IPS-18a (cell line): ENCODE results near the gene ABCC9.

ENCODE experiments used
- H3K27ac ChIP-seq: one replicate; pipeline ENCODE4 v1.5.1; 2013; ENCODE audit warnings: low read length
- H3K27me3 ChIP-seq: one replicate; pipeline ENCODE4 v1.6.1; 2013; ENCODE audit warnings: mild to moderate bottlenecking, low read length; ENCODE audit not compliant: control insufficient read depth, insufficient read depth
- H3K36me3 ChIP-seq: one replicate; pipeline ENCODE4 v1.6.1; 2013; ENCODE audit warnings: low read depth, low read length; ENCODE audit not compliant: control insufficient read depth
- H3K4me1 ChIP-seq: one replicate; pipeline ENCODE4 v1.6.1; 2013; ENCODE audit warnings: low read depth, low read length; ENCODE audit not compliant: control insufficient read depth
- H3K4me3 ChIP-seq: one replicate; pipeline ENCODE4 v1.5.1; 2013; ENCODE audit warnings: low read length
- H3K9ac ChIP-seq: one replicate; pipeline ENCODE4 v1.6.1; 2013; ENCODE audit warnings: mild to moderate bottlenecking, low read length, moderate library complexity
- H3K9me3 ChIP-seq: one replicate; pipeline ENCODE4 v1.6.1; 2013; ENCODE audit warnings: low read depth, low read length; ENCODE audit not compliant: control insufficient read depth

Gene ABCC9

GRCh38 chr12:21940549-21941505, at the start of gene ABCC9:
Gene ABCC9, minus strand, starts transcription at chr12:21941426. Its CDS starts 4,752 bp downstream, at chr12:21936674.
- H3K27me3 ChIP-seq = peaks cover 43% of the 10 kb centered on the region
- H3K9me3 ChIP-seq = no peaks in the 10 kb centered on the region
- H3K4me1 ChIP-seq = no peaks in the 10 kb centered on the region
- no peak within 1 kb of the TSS for H3K27ac ChIP-seq
- no peaks in the 10 kb centered on the region for H3K36me3 ChIP-seq
- H3K9ac ChIP-seq = no peak within 1 kb of the TSS
- H3K4me3 ChIP-seq = peak within 1 kb of the TSS; percentile 60

GRCh38 chr12:21989819-21990412, 48.7 kb upstream of the ABCC9 start:
- H3K4me3 ChIP-seq = no peak overlapping the region
- H3K27ac ChIP-seq = no peak overlapping the region
- H3K4me1 ChIP-seq = peaks cover 6% of the 10 kb centered on the region
- H3K9ac ChIP-seq = no peak overlapping the region
- H3K9me3 ChIP-seq = no peaks in the 10 kb centered on the region
- no peaks in the 10 kb centered on the region for H3K27me3 ChIP-seq
- H3K36me3 ChIP-seq = no peaks in the 10 kb centered on the region

- H3K27me3 ChIP-seq = no peaks in the 10 kb centered on the region
- no peak overlapping the region for H3K4me3 ChIP-seq
- no peaks in the 10 kb centered on the region for H3K9me3 ChIP-seq
- no peak overlapping the region for H3K9ac ChIP-seq
- H3K27ac ChIP-seq = no peak overlapping the region
- H3K4me1 ChIP-seq = peaks cover 6% of the 10 kb centered on the region
- no peaks in the 10 kb centered on the region for H3K36me3 ChIP-seq
These were observed 47.4 kb upstream of the ABCC9 start for GRCh38 chr12:21988619-21989018.

GRCh38 chr12:21987755-21988154, 46.5 kb upstream of the ABCC9 start:
- Histone ChIP-seq H3K27ac (no peak overlapping the region), H3K27me3 (no peaks in the 10 kb centered on the region), H3K4me3 (no peak overlapping the region), H3K36me3 (no peaks in the 10 kb centered on the region), H3K4me1 (peaks cover 4% of the 10 kb centered on the region), H3K9ac (no peak overlapping the region), H3K9me3 (no peaks in the 10 kb centered on the region)

GRCh38 chr12:21985155-21985554, 43.9 kb upstream of the ABCC9 start:
- Histone ChIP-seq H3K27ac (no peak overlapping the region), H3K36me3 (no peaks in the 10 kb centered on the region), H3K4me1 (no peaks in the 10 kb centered on the region), H3K4me3 (no peak overlapping the region), H3K9ac (no peak overlapping the region), H3K9me3 (no peaks in the 10 kb centered on the region), H3K27me3 (no peaks in the 10 kb centered on the region)

- no peaks in the 10 kb centered on the region for H3K27me3 ChIP-seq
- H3K27ac ChIP-seq = no peak overlapping the region
- no peaks in the 10 kb centered on the region for H3K9me3 ChIP-seq
- no peak overlapping the region for H3K4me3 ChIP-seq
- H3K4me1 ChIP-seq = no peaks in the 10 kb centered on the region
- no peak overlapping the region for H3K9ac ChIP-seq
- H3K36me3 ChIP-seq = no peaks in the 10 kb centered on the region
These were observed 43.1 kb upstream of the ABCC9 start for GRCh38 chr12:21984375-21984774.

- H3K4me1 ChIP-seq = no peaks in the 10 kb centered on the region
- no peak overlapping the region for H3K27ac ChIP-seq
- H3K9ac ChIP-seq = no peak overlapping the region
- H3K36me3 ChIP-seq = no peaks in the 10 kb centered on the region
- H3K9me3 ChIP-seq = no peaks in the 10 kb centered on the region
- H3K4me3 ChIP-seq = no peak overlapping the region
- H3K27me3 ChIP-seq = no peaks in the 10 kb centered on the region
These were observed 41.9 kb upstream of the ABCC9 start for GRCh38 chr12:21983095-21983494.

- Histone ChIP-seq H3K4me1 (no peaks in the 10 kb centered on the region), H3K9ac (no peak overlapping the region), H3K27me3 (no peaks in the 10 kb centered on the region)
These were observed 39.3 kb upstream of the ABCC9 start for GRCh38 chr12:21980544-21980943.

GRCh38 chr12:21975293-21975692, 34.1 kb upstream of the ABCC9 start:
- Histone ChIP-seq H3K27ac (no peak overlapping the region), H3K9me3 (no peaks in the 10 kb centered on the region), H3K4me1 (peaks cover 8% of the 10 kb centered on the region), H3K36me3 (no peaks in the 10 kb centered on the region), H3K4me3 (no peak overlapping the region), H3K9ac (no peak overlapping the region), H3K27me3 (no peaks in the 10 kb centered on the region)

More at GRCh38 chr12:21980544-21980943, 39.3 kb upstream of the ABCC9 start:
- Histone ChIP-seq H3K36me3 (no peaks in the 10 kb centered on the region), H3K27ac (no peak overlapping the region), H3K9me3 (no peaks in the 10 kb centered on the region), H3K4me3 (no peak overlapping the region)

GRCh38 chr12:21973221-21973620, 32.0 kb upstream of the ABCC9 start:
- H3K27me3 ChIP-seq = no peaks in the 10 kb centered on the region
- H3K4me1 ChIP-seq = peaks cover 8% of the 10 kb centered on the region
- no peak overlapping the region for H3K9ac ChIP-seq
- no peak overlapping the region for H3K27ac ChIP-seq
- no peak overlapping the region for H3K4me3 ChIP-seq
- H3K9me3 ChIP-seq = no peaks in the 10 kb centered on the region
- H3K36me3 ChIP-seq = no peaks in the 10 kb centered on the region

- Histone ChIP-seq H3K27ac (no peak overlapping the region), H3K4me1 (peaks cover 8% of the 10 kb centered on the region), H3K36me3 (no peaks in the 10 kb centered on the region), H3K9me3 (no peaks in the 10 kb centered on the region), H3K9ac (no peak overlapping the region), H3K27me3 (no peaks in the 10 kb centered on the region), H3K4me3 (no peak overlapping the region)
These were observed 30.8 kb upstream of the ABCC9 start for GRCh38 chr12:21972055-21972454.
